Measurements from ENCODE around the gene HEXA. TPM values are rescaled to one million over a fixed set of nuclear protein-coding genes. Genes with fewer than 3 reads are reported as not detected.

Gene HEXA
- total and polyA plus RNA-seq, 4 donors, result 38.1 to 69.0 (median 52.7) TPM

GRCh38 chr15:72368899-72369298, 6.9 kb downstream of the HEXA start:
- Histone ChIP-seq H3K4me1 (ENCODE audit: control insufficient read depth in 4 of 4, insufficient read depth in 4 of 4, low read length in 3 of 4) (peaks cover under 1 to 10% (median 6%) of the 10 kb centered on the region in 4 donors), H3K27me3 (ENCODE audit: control insufficient read depth in 4 of 4, insufficient read depth in 4 of 4, low read length in 3 of 4) (no peaks in the 10 kb centered on the region), H3K4me3 (ENCODE audit: low read depth in 1 of 3, low read length in 3 of 3) (no peak overlapping the region), H3K9ac (ENCODE audit: low read depth in 1 of 2, low read length in 2 of 2) (no peak overlapping the region), H3K27ac (ENCODE audit: low read depth in 1 of 2, low read length in 2 of 2) (no peak overlapping the region), H3K36me3 (ENCODE audit: control insufficient read depth in 4 of 4, insufficient read depth in 3 of 4, low read depth in 1 of 4, low read length in 3 of 4) (peaks cover 2 to 6% (median 3%) of the 10 kb centered on the region in 4 donors), H3K9me3 (ENCODE audit: control insufficient read depth in 4 of 4, low read length in 3 of 4) (no peaks in the 10 kb centered on the region)
- TF ChIP-seq NR2F2 (IDR thresholded peaks at IDR 0.05) (no peak), GABPA (IDR thresholded peaks at IDR 0.05 in 1 of 2, conservative IDR thresholded peaks at IDR 0.05 in 1 of 2) (no peak), YY1 (IDR thresholded peaks at IDR 0.05) (no peak), RXRA (IDR thresholded peaks at IDR 0.05) (no peak), ZBTB33 (IDR thresholded peaks at IDR 0.05) (no peak), JUND (IDR thresholded peaks at IDR 0.05) (no peak), FOXA2 (IDR thresholded peaks at IDR 0.05) (no peak), CTCF (IDR thresholded peaks at IDR 0.05; ENCODE audit: low read depth, low read length, missing input control) (no peak), FOXA1 (IDR thresholded peaks at IDR 0.05) (no peak), RAD21 (IDR thresholded peaks at IDR 0.05) (no peak)
- TF ChIP-seq, protein P1, sequence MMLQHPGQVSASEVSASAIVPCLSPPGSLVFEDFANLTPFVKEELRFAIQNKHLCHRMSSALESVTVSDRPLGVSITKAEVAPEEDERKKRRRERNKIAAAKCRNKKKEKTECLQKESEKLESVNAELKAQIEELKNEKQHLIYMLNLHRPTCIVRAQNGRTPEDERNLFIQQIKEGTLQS (IDR thresholded peaks at IDR 0.05), result no peak
- TF ChIP-seq, protein P2, sequence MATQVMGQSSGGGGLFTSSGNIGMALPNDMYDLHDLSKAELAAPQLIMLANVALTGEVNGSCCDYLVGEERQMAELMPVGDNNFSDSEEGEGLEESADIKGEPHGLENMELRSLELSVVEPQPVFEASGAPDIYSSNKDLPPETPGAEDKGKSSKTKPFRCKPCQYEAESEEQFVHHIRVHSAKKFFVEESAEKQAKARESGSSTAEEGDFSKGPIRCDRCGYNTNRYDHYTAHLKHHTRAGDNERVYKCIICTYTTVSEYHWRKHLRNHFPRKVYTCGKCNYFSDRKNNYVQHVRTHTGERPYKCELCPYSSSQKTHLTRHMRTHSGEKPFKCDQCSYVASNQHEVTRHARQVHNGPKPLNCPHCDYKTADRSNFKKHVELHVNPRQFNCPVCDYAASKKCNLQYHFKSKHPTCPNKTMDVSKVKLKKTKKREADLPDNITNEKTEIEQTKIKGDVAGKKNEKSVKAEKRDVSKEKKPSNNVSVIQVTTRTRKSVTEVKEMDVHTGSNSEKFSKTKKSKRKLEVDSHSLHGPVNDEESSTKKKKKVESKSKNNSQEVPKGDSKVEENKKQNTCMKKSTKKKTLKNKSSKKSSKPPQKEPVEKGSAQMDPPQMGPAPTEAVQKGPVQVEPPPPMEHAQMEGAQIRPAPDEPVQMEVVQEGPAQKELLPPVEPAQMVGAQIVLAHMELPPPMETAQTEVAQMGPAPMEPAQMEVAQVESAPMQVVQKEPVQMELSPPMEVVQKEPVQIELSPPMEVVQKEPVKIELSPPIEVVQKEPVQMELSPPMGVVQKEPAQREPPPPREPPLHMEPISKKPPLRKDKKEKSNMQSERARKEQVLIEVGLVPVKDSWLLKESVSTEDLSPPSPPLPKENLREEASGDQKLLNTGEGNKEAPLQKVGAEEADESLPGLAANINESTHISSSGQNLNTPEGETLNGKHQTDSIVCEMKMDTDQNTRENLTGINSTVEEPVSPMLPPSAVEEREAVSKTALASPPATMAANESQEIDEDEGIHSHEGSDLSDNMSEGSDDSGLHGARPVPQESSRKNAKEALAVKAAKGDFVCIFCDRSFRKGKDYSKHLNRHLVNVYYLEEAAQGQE (IDR thresholded peaks at IDR 0.05), result no peak
- 78% methylated on average over 2 of the region's 2 CpGs for WGBS
- DNase-seq (ENCODE audit: low spot score), result no peak

DNA sequence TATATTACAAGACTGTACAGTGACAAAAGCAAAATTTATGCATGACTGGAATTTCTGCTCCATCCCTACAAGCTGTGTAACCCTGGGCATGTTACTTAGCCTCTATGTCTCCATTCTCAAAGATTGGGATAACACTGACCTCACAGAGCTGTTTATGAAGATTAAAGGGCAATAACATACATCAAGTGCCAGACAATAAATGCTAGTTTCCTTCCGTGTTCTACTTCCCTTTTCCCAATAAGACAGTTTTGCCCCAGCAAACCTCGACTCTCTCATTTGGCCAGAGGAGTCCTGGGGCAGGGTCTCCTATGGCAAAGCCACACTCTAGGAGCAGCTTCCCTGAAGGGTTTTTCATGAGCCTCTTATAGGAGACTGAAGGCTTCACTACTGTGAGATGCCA, 7.5 kb downstream of the HEXA start:
- Histone ChIP-seq H3K27ac (ENCODE audit: low read depth in 1 of 2, low read length in 2 of 2) (no peak overlapping the region), H3K36me3 (ENCODE audit: control insufficient read depth in 4 of 4, insufficient read depth in 3 of 4, low read depth in 1 of 4, low read length in 3 of 4) (peaks cover 2 to 6% (median 3%) of the 10 kb centered on the region in 4 donors), H3K4me1 (ENCODE audit: control insufficient read depth in 4 of 4, insufficient read depth in 4 of 4, low read length in 3 of 4) (peaks cover 0 to 7% (median 4%) of the 10 kb centered on the region in 4 donors), H3K27me3 (ENCODE audit: control insufficient read depth in 4 of 4, insufficient read depth in 4 of 4, low read length in 3 of 4) (no peaks in the 10 kb centered on the region), H3K4me3 (ENCODE audit: low read depth in 1 of 3, low read length in 3 of 3) (no peak overlapping the region), H3K9me3 (ENCODE audit: control insufficient read depth in 4 of 4, low read length in 3 of 4) (no peaks in the 10 kb centered on the region), H3K9ac (ENCODE audit: low read depth in 1 of 2, low read length in 2 of 2) (no peak overlapping the region)
- DNase-seq (ENCODE audit: low spot score), result no peak
- WGBS, result 67% methylated on average over 2 of the region's 2 CpGs
- TF ChIP-seq RAD21 (IDR thresholded peaks at IDR 0.05) (no peak), RXRA (IDR thresholded peaks at IDR 0.05) (no peak), HNF4A (conservative IDR thresholded peaks at IDR 0.05) (no peak), EGR1 (IDR thresholded peaks at IDR 0.05; ENCODE audit: low read depth in 2 of 2) (no peak), JUND (IDR thresholded peaks at IDR 0.05) (no peak), NR2F2 (IDR thresholded peaks at IDR 0.05) (no peak), GABPA (IDR thresholded peaks at IDR 0.05 in 1 of 2, conservative IDR thresholded peaks at IDR 0.05 in 1 of 2) (no peak), YY1 (IDR thresholded peaks at IDR 0.05) (no peak), ZBTB33 (IDR thresholded peaks at IDR 0.05) (no peak), FOXA1 (IDR thresholded peaks at IDR 0.05) (no peak)
- TF ChIP-seq, protein P3, sequence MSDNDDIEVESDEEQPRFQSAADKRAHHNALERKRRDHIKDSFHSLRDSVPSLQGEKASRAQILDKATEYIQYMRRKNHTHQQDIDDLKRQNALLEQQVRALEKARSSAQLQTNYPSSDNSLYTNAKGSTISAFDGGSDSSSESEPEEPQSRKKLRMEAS (IDR thresholded peaks at IDR 0.05), result no peak
- TF ChIP-seq, protein P1 (IDR thresholded peaks at IDR 0.05), result no peak
- TF ChIP-seq, protein P2 (IDR thresholded peaks at IDR 0.05), result no peak
